ENCODE results near the gene CCR5.

DNA sequence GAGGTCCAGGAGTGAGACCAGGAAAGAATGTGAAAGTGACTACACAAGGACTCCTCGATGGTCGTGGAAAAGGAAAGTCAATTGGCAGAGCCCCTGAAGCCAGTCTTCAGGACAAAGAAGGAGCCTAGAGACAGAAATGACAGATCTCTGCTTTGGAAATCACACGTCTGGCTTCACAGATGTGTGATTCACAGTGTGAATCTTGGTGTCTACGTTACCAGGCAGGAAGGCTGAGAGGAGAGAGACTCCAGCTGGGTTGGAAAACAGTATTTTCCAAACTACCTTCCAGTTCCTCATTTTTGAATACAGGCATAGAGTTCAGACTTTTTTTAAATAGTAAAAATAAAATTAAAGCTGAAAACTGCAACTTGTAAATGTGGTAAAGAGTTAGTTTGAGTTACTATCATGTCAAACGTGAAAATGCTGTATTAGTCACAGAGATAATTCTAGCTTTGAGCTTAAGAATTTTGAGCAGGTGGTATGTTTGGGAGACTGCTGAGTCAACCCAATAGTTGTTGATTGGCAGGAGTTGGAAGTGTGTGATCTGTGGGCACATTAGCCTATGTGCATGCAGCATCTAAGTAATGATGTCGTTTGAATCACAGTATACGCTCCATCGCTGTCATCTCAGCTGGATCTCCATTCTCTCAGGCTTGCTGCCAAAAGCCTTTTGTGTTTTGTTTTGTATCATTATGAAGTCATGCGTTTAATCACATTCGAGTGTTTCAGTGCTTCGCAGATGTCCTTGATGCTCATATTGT is 10.8 kb upstream of the CCR5 start:
- TF ChIP-seq, protein P1, sequence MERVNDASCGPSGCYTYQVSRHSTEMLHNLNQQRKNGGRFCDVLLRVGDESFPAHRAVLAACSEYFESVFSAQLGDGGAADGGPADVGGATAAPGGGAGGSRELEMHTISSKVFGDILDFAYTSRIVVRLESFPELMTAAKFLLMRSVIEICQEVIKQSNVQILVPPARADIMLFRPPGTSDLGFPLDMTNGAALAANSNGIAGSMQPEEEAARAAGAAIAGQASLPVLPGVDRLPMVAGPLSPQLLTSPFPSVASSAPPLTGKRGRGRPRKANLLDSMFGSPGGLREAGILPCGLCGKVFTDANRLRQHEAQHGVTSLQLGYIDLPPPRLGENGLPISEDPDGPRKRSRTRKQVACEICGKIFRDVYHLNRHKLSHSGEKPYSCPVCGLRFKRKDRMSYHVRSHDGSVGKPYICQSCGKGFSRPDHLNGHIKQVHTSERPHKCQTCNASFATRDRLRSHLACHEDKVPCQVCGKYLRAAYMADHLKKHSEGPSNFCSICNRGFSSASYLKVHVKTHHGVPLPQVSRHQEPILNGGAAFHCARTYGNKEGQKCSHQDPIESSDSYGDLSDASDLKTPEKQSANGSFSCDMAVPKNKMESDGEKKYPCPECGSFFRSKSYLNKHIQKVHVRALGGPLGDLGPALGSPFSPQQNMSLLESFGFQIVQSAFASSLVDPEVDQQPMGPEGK (CRISPR knock-in tag; IDR thresholded peaks at IDR 0.05; ENCODE audit: borderline replicate concordance): no peak
- TF ChIP-seq ZC3H10 (CRISPR knock-in tag; IDR thresholded peaks at IDR 0.05): no peak
- no peak for TF ChIP-seq RARB (CRISPR knock-in tag; IDR thresholded peaks at IDR 0.05)
- no peak for TF ChIP-seq BACH2 (CRISPR knock-in tag; IDR thresholded peaks at IDR 0.05; ENCODE audit: borderline replicate concordance)

Measured in SK-N-SH treated with all-trans-retinoic acid at 6 μM for 48 hours (cell line).